ENCODE results near the gene BET1L. TPM values are rescaled to one million over a fixed set of nuclear protein-coding genes. Genes with fewer than 3 reads are reported as not detected.
A peak's percentile ranks its signal among the peaks of the same experiment; 100 is the strongest.

BET1L gene
- total and polyA plus RNA-seq, 3 experiments from 2014 or later = 36.1 to 60.4 (median 38.5) TPM

- peaks cover 46 to 63% (median 48%) of the 10 kb centered on the region in 3 donors for H3K4me1 Mint-ChIP-seq
Observed at GRCh38 chr11:203945-204586, 3.1 kb downstream of the BET1L start.

DNA sequence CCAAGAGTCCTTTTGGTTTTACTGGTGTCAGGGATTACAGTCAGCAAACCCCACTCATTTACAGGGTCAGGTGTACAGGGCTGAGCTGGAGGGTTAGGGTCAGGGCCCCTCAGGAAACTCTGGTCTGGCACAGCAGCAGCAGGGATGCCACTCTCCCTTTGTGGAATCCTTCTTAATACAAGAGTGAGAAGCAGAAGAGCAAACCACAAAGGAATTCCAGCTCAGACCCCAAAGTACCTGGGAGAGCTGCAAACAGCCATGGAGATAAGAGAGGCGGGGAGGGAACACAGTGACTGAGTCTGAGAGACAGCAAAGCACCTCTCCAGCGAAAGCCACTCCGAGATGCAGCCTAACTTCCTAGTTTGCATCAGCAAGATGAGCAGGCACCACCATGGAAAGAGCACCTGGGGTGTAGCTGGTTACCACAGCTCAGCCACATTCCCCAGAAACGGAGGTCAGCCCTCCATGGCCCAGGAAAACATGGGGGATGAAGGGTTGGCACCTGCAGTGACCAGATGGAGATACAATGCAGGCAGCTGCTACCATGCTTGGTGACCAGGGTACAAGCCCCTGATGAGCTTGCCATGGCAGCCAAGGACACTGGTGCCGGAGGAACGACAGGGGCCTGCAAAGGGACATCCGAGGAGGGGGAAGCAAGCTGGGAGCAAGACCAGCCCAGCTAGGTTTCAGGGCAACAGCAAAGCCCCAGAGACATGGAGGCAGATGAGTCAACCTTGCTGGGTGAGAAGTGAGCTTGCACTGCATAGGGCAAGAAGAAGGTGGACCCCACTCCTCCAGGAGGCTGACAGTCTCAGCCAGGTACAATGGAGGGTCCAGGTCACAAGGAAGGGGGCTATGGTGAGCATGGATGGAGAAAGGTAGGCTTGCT, 3.9 kb downstream of the BET1L start:
- Mint-ChIP-seq H3K27me3 (peaks cover 0 to 8% of the 10 kb centered on the region in 2 donors), H3K9me3 (peaks cover 0 to 3% (median 0%) of the 10 kb centered on the region in 5 donors), H3K4me1 (peaks cover 46 to 57% (median 48%) of the 10 kb centered on the region in 3 donors), H3K36me3 (peaks cover 0 to 71% (median 0%) of the 10 kb centered on the region in 3 donors), H3K27ac (peak overlapping the region in 7 of 8 donors; percentile 7 to 88 (median 63)), H3K4me3 (peak overlapping the region in 3 of 7 donors; percentile 29 to 69 (median 65))
- peaks cover 32% of the 10 kb centered on the region for H3K36me3 ChIP-seq (ENCODE audit: insufficient read depth, low read length)
- H3K27me3 ChIP-seq (ENCODE audit: insufficient read depth, low read length, poor library complexity, severe bottlenecking) = no peaks in the 10 kb centered on the region
- no peaks in the 10 kb centered on the region for H3K9me3 ChIP-seq (ENCODE audit: low read length)
- DNase-seq = no peak
- peaks cover 50% of the 10 kb centered on the region for H3K4me1 ChIP-seq (ENCODE audit: insufficient read depth, low read length)
- POLR2A ChIA-PET = no interaction called here
- H3K4me3 ChIP-seq (ENCODE audit: low read length) = no peak overlapping the region
- H3K27ac ChIP-seq (ENCODE audit: low read depth, low read length) = no peak overlapping the region
- CTCF ChIA-PET = interaction anchor here (1.0 kb wide), 1 partner anchor 47 kb away, joined by 4 read pairs; no protein-coding TSS in a partner anchor

More at GRCh38 chr11:203945-204586, 3.1 kb downstream of the BET1L start:
- peak overlapping the region in 7 of 8 donors; percentile 61 to 88 (median 80) for H3K27ac Mint-ChIP-seq
- no peaks in the 10 kb centered on the region for H3K9me3 ChIP-seq (ENCODE audit: low read length)
- peaks cover 0 to 73% (median 0%) of the 10 kb centered on the region in 3 donors for H3K36me3 Mint-ChIP-seq
- peaks cover 52% of the 10 kb centered on the region for H3K4me1 ChIP-seq (ENCODE audit: insufficient read depth, low read length)
- CTCF ChIA-PET = interaction anchor here (1.0 kb wide), 1 partner anchor 46 kb away, joined by 4 read pairs; no protein-coding TSS in a partner anchor
- no peaks in the 10 kb centered on the region for H3K27me3 ChIP-seq (ENCODE audit: insufficient read depth, low read length, poor library complexity, severe bottlenecking)
- H3K9me3 Mint-ChIP-seq = peaks cover 0 to 3% (median 0%) of the 10 kb centered on the region in 5 donors
- no peak overlapping the region for H3K27ac ChIP-seq (ENCODE audit: low read depth, low read length)
- DNase-seq = no peak
- peaks cover 32% of the 10 kb centered on the region for H3K36me3 ChIP-seq (ENCODE audit: insufficient read depth, low read length)
- H3K4me3 ChIP-seq (ENCODE audit: low read length) = no peak overlapping the region
- H3K4me3 Mint-ChIP-seq = peak overlapping the region in 5 of 7 donors; percentile 15 to 69 (median 57)
- H3K27me3 Mint-ChIP-seq = peaks cover 0 to 8% of the 10 kb centered on the region in 2 donors
- POLR2A ChIA-PET = no interaction called here

- Histone ChIP-seq H3K27me3 (ENCODE audit: insufficient read depth, low read length, poor library complexity, severe bottlenecking) (no peaks in the 10 kb centered on the region), H3K4me3 (ENCODE audit: low read length) (no peak overlapping the region), H3K4me1 (ENCODE audit: insufficient read depth, low read length) (peaks cover 50% of the 10 kb centered on the region), H3K27ac (ENCODE audit: low read depth, low read length) (no peak overlapping the region), H3K9me3 (ENCODE audit: low read length) (no peaks in the 10 kb centered on the region), H3K36me3 (ENCODE audit: insufficient read depth, low read length) (peaks cover 32% of the 10 kb centered on the region)
- H3K36me3 Mint-ChIP-seq = peaks cover 0 to 63% (median 0%) of the 10 kb centered on the region in 3 donors
- POLR2A ChIA-PET = no interaction called here
- DNase-seq = no peak
- peaks cover 0 to 5% of the 10 kb centered on the region in 2 donors for H3K27me3 Mint-ChIP-seq
- CTCF ChIA-PET = no interaction called here
- H3K9me3 Mint-ChIP-seq = peaks cover 0 to 3% (median 0%) of the 10 kb centered on the region in 5 donors
- peak overlapping the region; percentile 6 to 89 (median 46) for H3K27ac Mint-ChIP-seq
- peaks cover 43 to 55% (median 46%) of the 10 kb centered on the region in 3 donors for H3K4me1 Mint-ChIP-seq
- H3K4me3 Mint-ChIP-seq = peak overlapping the region in 3 of 7 donors; percentile 0 to 45 (median 29)
Observed at GRCh38 chr11:202490-202889, 4.7 kb downstream of the BET1L start.

DNA sequence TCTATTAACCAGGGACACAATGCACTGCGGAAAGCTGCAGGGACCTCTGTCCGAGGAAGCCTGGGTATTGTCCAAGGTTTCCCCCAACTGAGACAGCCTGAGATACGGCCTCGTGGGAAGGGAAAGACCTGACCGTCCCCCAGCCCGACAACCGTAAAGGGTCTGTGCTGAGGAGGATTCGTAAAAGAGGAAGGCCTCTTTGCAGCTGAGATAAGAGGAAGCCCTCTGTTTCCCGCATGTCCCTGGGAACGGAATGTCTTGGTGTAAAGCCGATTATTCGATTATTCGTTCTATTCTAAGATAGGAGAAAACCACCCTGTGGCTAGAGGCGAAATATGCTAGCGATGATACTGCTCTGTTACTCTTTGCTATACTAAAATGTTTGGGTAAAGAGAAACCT, 5.2 kb downstream of the BET1L start:
- POLR2A ChIA-PET = no interaction called here
- Mint-ChIP-seq H3K36me3 (peaks cover 0 to 59% (median 0%) of the 10 kb centered on the region in 3 donors), H3K4me3 (peak overlapping the region in 2 of 7 donors; percentile 0 to 45), H3K27ac (peak overlapping the region; percentile 6 to 89 (median 46)), H3K27me3 (peaks cover 0 to 2% of the 10 kb centered on the region in 2 donors), H3K9me3 (no peaks in the 10 kb centered on the region), H3K4me1 (peaks cover 39 to 51% (median 46%) of the 10 kb centered on the region in 3 donors)
- Histone ChIP-seq H3K27me3 (ENCODE audit: insufficient read depth, low read length, poor library complexity, severe bottlenecking) (no peaks in the 10 kb centered on the region), H3K4me3 (ENCODE audit: low read length) (peak overlapping the region; percentile 15), H3K9me3 (ENCODE audit: low read length) (no peaks in the 10 kb centered on the region), H3K27ac (ENCODE audit: low read depth, low read length) (no peak overlapping the region), H3K36me3 (ENCODE audit: insufficient read depth, low read length) (peaks cover 32% of the 10 kb centered on the region), H3K4me1 (ENCODE audit: insufficient read depth, low read length) (peaks cover 50% of the 10 kb centered on the region)
- CTCF ChIA-PET = no interaction called here
- no peak for DNase-seq

- Histone ChIP-seq H3K27ac (ENCODE audit: low read depth, low read length) (no peak overlapping the region), H3K4me3 (ENCODE audit: low read length) (no peak overlapping the region), H3K27me3 (ENCODE audit: insufficient read depth, low read length, poor library complexity, severe bottlenecking) (no peaks in the 10 kb centered on the region), H3K36me3 (ENCODE audit: insufficient read depth, low read length) (peaks cover 25% of the 10 kb centered on the region), H3K9me3 (ENCODE audit: low read length) (no peaks in the 10 kb centered on the region), H3K4me1 (ENCODE audit: insufficient read depth, low read length) (peaks cover 37% of the 10 kb centered on the region)
- H3K27ac Mint-ChIP-seq = peak overlapping the region in 3 of 8 donors; percentile 22 to 58 (median 56)
- H3K9me3 Mint-ChIP-seq = no peaks in the 10 kb centered on the region
- CTCF ChIA-PET = no interaction called here
- H3K4me1 Mint-ChIP-seq = peaks cover 30 to 41% (median 34%) of the 10 kb centered on the region in 3 donors
- H3K36me3 Mint-ChIP-seq = peaks cover 0 to 48% (median 0%) of the 10 kb centered on the region in 3 donors
- peak overlapping the region in 1 of 7 donors; percentile 30 for H3K4me3 Mint-ChIP-seq
- POLR2A ChIA-PET = no interaction called here
- H3K27me3 Mint-ChIP-seq = no peaks in the 10 kb centered on the region
- DNase-seq = peak in 1 of 5 donors; percentile 47
Observed at GRCh38 chr11:200224-201003, 6.8 kb downstream of the BET1L start.

- DNase-seq = peak in 1 of 5 donors; percentile 38
- Mint-ChIP-seq H3K36me3 (peaks cover 0 to 42% (median 0%) of the 10 kb centered on the region in 3 donors), H3K9me3 (no peaks in the 10 kb centered on the region), H3K4me3 (no peak overlapping the region), H3K27me3 (no peaks in the 10 kb centered on the region), H3K27ac (peak overlapping the region in 1 of 8 donors; percentile 58), H3K4me1 (peaks cover 28 to 35% (median 31%) of the 10 kb centered on the region in 3 donors)
- H3K4me3 ChIP-seq (ENCODE audit: low read length) = no peak overlapping the region
- ChIA-PET CTCF (no interaction called here), POLR2A (no interaction called here)
- no peaks in the 10 kb centered on the region for H3K9me3 ChIP-seq (ENCODE audit: low read length)
- H3K36me3 ChIP-seq (ENCODE audit: insufficient read depth, low read length) = peaks cover 19% of the 10 kb centered on the region
- H3K4me1 ChIP-seq (ENCODE audit: insufficient read depth, low read length) = peaks cover 32% of the 10 kb centered on the region
- H3K27ac ChIP-seq (ENCODE audit: low read depth, low read length) = no peak overlapping the region
- no peaks in the 10 kb centered on the region for H3K27me3 ChIP-seq (ENCODE audit: insufficient read depth, low read length, poor library complexity, severe bottlenecking)
Observed at GRCh38 chr11:199782-200181, 7.4 kb downstream of the BET1L start.

GRCh38 chr11:199004-199581, 8.1 kb downstream of the BET1L start:
- H3K27me3 Mint-ChIP-seq = no peaks in the 10 kb centered on the region
- ChIA-PET POLR2A (no interaction called here), CTCF (interaction anchor here (0.9 kb wide), 1 partner anchor 52 kb away, joined by 4 read pairs; no protein-coding TSS in a partner anchor)
- Histone ChIP-seq H3K27me3 (ENCODE audit: insufficient read depth, low read length, poor library complexity, severe bottlenecking) (no peaks in the 10 kb centered on the region), H3K9me3 (ENCODE audit: low read length) (no peaks in the 10 kb centered on the region), H3K27ac (ENCODE audit: low read depth, low read length) (no peak overlapping the region), H3K36me3 (ENCODE audit: insufficient read depth, low read length) (peaks cover 12% of the 10 kb centered on the region), H3K4me3 (ENCODE audit: low read length) (no peak overlapping the region), H3K4me1 (ENCODE audit: insufficient read depth, low read length) (peaks cover 28% of the 10 kb centered on the region)
- peaks cover 24 to 28% (median 24%) of the 10 kb centered on the region in 3 donors for H3K4me1 Mint-ChIP-seq
- H3K27ac Mint-ChIP-seq = peak overlapping the region in 1 of 8 donors; percentile 43
- DNase-seq = peak in 1 of 5 donors; percentile 40
- H3K4me3 Mint-ChIP-seq = no peak overlapping the region
- peaks cover 0 to 35% (median 0%) of the 10 kb centered on the region in 3 donors for H3K36me3 Mint-ChIP-seq
- H3K9me3 Mint-ChIP-seq = no peaks in the 10 kb centered on the region

All from CD8-positive, alpha-beta memory T cell (primary cell).